Activated naive CD8-positive, alpha-beta T cell treated with anti-CD3 and anti-CD28 coated beads for 36 hours (primary cell): ENCODE data around the gene PFKFB3. TPM values are rescaled to one million over a fixed set of nuclear protein-coding genes. Genes with fewer than 3 reads are reported as not detected.
"Not testable (repeated sequence)": the region's sequence is repeated elsewhere in the genome, so short reads cannot be mapped to it uniquely, and the experiment has no call there.

Source experiments
- DNase-seq: peaks from one replicate; pipeline ENCODE4 v3.0.0; 2021
- H3K27ac Mint-ChIP-seq: one replicate; pipeline ENCODE4 v1.8.0; 2022; ENCODE audit warnings: mild to moderate bottlenecking, moderate library complexity, mixed read lengths
- H3K27me3 Mint-ChIP-seq: one replicate; pipeline ENCODE4 v1.8.0; 2022; ENCODE audit warnings: mild to moderate bottlenecking, mixed read lengths
- H3K36me3 Mint-ChIP-seq: one replicate; pipeline ENCODE4 v1.8.0; 2021; ENCODE audit warnings: mild to moderate bottlenecking, mixed read lengths
- H3K4me1 Mint-ChIP-seq: one replicate; pipeline ENCODE4 v1.8.0; 2021; ENCODE audit warnings: mixed read lengths
- H3K4me3 Mint-ChIP-seq: one replicate; pipeline ENCODE4 v1.8.0; 2022; ENCODE audit warnings: mild to moderate bottlenecking, moderate library complexity, mixed read lengths
- H3K9me3 Mint-ChIP-seq: one replicate; pipeline ENCODE4 v1.8.0; 2022; ENCODE audit warnings: mixed read lengths
- total RNA-seq, 2 experiments: library from RNA; stranded (reverse); gene quantifications; one replicate each; pipeline ENCODE4 v1.2.3, GENCODE V29; 2021

Gene PFKFB3
- total RNA-seq, 2 experiments from 2014 or later = 72.6 to 73.0 TPM

DNA sequence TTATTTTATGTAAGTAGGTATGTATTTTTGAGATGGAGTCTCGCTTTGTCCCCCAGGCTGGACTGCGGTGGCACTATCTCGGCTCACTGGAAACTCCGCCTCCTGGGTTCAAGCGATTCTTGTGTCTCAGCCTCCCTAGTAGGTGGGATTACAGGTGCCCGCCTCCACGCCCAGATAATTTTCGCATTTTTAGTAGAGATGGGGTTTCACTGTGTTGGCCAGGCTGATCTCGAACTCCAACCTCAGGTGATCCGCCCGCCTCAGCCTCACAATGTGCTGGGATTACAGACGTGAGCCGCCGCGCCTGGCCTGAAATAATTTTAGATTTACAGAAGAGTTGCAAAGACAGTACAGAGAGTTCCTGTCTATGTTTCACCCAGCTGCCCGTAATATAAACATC is 37.5 kb downstream of the PFKFB3 start:
- Mint-ChIP-seq H3K27ac (no peak overlapping the region), H3K36me3 (peaks cover 43% of the 10 kb centered on the region), H3K27me3 (no peaks in the 10 kb centered on the region), H3K4me3 (no peak overlapping the region), H3K9me3 (peaks cover 3% of the 10 kb centered on the region), H3K4me1 (peaks cover 19% of the 10 kb centered on the region)
- no peak for DNase-seq

GRCh38 chr10:6242089-6242488 is 39.4 kb downstream of the PFKFB3 start:
- Mint-ChIP-seq H3K27ac (no peak overlapping the region), H3K27me3 (no peaks in the 10 kb centered on the region), H3K9me3 (peaks cover 3% of the 10 kb centered on the region), H3K36me3 (peaks cover 28% of the 10 kb centered on the region), H3K4me1 (peaks cover 17% of the 10 kb centered on the region), H3K4me3 (no peak overlapping the region)
- DNase-seq = no peak

DNA sequence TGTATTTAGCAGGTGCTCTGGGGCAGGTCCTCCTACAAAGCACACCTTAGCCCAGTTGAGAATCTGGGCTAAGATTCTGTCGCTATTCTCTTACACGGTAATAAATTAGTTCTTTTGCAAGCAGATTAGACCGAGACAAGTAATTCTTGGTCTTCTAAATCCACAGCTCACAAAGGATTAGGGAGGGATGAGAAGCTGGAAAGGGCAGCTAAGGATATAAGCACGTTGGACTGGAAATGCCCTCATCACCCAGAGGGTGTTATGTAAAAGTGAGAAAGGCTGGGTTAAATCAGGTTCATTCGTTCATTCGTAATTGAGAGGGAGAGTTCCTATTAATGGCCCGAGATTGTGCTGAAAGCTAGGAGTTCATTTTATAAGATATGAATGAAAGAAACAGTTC is 41.8 kb downstream of the PFKFB3 start:
- Mint-ChIP-seq H3K4me1 (peaks cover 8% of the 10 kb centered on the region), H3K36me3 (peaks cover 15% of the 10 kb centered on the region), H3K4me3 (no peak overlapping the region), H3K9me3 (no peaks in the 10 kb centered on the region), H3K27me3 (no peaks in the 10 kb centered on the region), H3K27ac (no peak overlapping the region)
- DNase-seq = no peak

GRCh38 chr10:6247041-6247712 is 44.4 kb downstream of the PFKFB3 start:
- H3K27ac Mint-ChIP-seq = no peak overlapping the region

GRCh38 chr10:6248908-6249307 is 46.2 kb downstream of the PFKFB3 start:
- H3K9me3 Mint-ChIP-seq, H3K36me3 Mint-ChIP-seq, H3K4me1 Mint-ChIP-seq, DNase-seq, H3K27ac Mint-ChIP-seq, H3K4me3 Mint-ChIP-seq, H3K27me3 Mint-ChIP-seq: not testable (repeated sequence)

More at GRCh38 chr10:6247041-6247712, 44.4 kb downstream of the PFKFB3 start:
- DNase-seq = no peak
- H3K9me3 Mint-ChIP-seq = no peaks in the 10 kb centered on the region
- H3K4me3 Mint-ChIP-seq = no peak overlapping the region
- peaks cover 3% of the 10 kb centered on the region for H3K36me3 Mint-ChIP-seq
- H3K4me1 Mint-ChIP-seq = no peaks in the 10 kb centered on the region
- H3K27me3 Mint-ChIP-seq = no peaks in the 10 kb centered on the region

DNA sequence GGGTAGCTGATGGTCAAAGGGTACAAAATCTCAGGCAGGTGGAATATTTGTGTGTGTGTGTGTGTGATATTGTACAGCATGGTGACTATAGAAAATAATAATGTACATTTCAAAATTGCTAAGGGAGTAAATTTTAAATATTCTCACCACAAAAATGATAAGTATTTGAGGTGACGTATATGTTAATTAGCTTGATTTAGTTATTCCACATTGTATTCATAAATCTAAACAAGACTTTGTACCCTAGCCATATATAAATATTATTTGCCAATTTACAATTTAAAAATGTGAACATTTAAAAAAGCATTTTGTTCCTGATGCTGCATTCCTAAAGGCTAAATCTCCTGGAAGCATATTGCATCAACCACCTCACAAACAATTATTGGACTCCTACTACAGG is 47.0 kb downstream of the PFKFB3 start:
- Mint-ChIP-seq H3K4me3 (no peak overlapping the region), H3K27ac (no peak overlapping the region), H3K4me1 (peaks cover 5% of the 10 kb centered on the region), H3K36me3 (peaks cover 4% of the 10 kb centered on the region), H3K9me3 (no peaks in the 10 kb centered on the region), H3K27me3 (no peaks in the 10 kb centered on the region)
- no peak for DNase-seq

DNA sequence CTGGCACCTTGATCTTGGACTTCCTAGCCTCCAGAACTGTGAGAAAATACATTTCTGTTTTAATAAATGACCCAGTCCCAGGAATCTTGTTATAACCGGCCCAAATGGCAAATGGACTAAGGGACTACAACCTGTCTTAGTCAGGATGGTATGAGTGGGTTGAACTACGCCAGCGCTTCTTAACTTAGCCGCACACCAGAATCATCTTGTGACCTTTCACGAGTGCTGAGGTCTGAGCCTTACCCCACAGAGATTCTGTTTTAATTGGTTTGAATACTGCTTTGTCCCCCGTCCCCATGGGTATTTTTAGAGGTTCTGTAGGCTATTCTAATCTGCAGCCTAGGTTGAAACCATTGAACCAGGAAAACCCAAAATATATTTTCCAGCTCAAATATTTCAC is 48.0 kb downstream of the PFKFB3 start:
- no peaks in the 10 kb centered on the region for H3K9me3 Mint-ChIP-seq
- peaks cover 5% of the 10 kb centered on the region for H3K4me1 Mint-ChIP-seq
- no peaks in the 10 kb centered on the region for H3K27me3 Mint-ChIP-seq
- H3K27ac Mint-ChIP-seq = no peak overlapping the region
- H3K4me3 Mint-ChIP-seq = no peak overlapping the region
- no peak for DNase-seq
- H3K36me3 Mint-ChIP-seq = peaks cover 6% of the 10 kb centered on the region

GRCh38 chr10:6254201-6254600 is 51.5 kb downstream of the PFKFB3 start:
- H3K4me1 Mint-ChIP-seq = peaks cover 5% of the 10 kb centered on the region
- no peak for DNase-seq
- H3K4me3 Mint-ChIP-seq = no peak overlapping the region
- H3K27me3 Mint-ChIP-seq = no peaks in the 10 kb centered on the region
- no peaks in the 10 kb centered on the region for H3K9me3 Mint-ChIP-seq
- no peak overlapping the region for H3K27ac Mint-ChIP-seq
- H3K36me3 Mint-ChIP-seq = peaks cover 14% of the 10 kb centered on the region

GRCh38 chr10:6255548-6256061 is 52.9 kb downstream of the PFKFB3 start:
- H3K9me3 Mint-ChIP-seq = peaks cover 3% of the 10 kb centered on the region
- no peaks in the 10 kb centered on the region for H3K27me3 Mint-ChIP-seq
- peaks cover 24% of the 10 kb centered on the region for H3K36me3 Mint-ChIP-seq
- no peak overlapping the region for H3K27ac Mint-ChIP-seq
- H3K4me3 Mint-ChIP-seq = no peak overlapping the region
- no peak for DNase-seq
- H3K4me1 Mint-ChIP-seq = peaks cover 5% of the 10 kb centered on the region

- Mint-ChIP-seq H3K4me3 (no peak overlapping the region), H3K9me3 (peaks cover 8% of the 10 kb centered on the region), H3K36me3 (peaks cover 31% of the 10 kb centered on the region), H3K4me1 (peaks cover 5% of the 10 kb centered on the region), H3K27ac (no peak overlapping the region), H3K27me3 (no peaks in the 10 kb centered on the region)
- DNase-seq = no peak
Measured at GRCh38 chr10:6256439-6256838, 53.7 kb downstream of the PFKFB3 start.

- no peak for DNase-seq
- Mint-ChIP-seq H3K27me3 (no peaks in the 10 kb centered on the region), H3K4me3 (no peak overlapping the region), H3K36me3 (peaks cover 35% of the 10 kb centered on the region), H3K9me3 (peaks cover 13% of the 10 kb centered on the region), H3K4me1 (peaks cover 4% of the 10 kb centered on the region), H3K27ac (no peak overlapping the region)
Measured at GRCh38 chr10:6259153-6259552, 56.4 kb downstream of the PFKFB3 start.

DNA sequence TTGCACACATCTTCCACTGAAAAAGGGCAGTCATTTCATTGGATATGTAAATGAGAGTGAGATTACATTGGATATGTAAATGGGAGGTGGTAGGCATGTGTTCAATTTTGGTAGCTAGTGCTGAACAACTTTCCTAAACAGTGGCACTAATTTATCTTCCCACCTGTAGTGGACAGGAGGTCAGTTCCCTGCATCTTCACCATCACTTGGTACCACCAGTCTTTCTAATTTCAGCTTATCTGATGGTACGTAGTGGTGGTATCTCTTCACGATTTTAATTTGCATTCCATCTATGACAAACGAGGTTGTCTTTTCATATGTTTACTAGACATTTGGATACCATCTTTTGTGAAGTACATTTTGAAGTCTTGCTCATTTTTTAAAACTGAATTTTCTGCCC is 58.1 kb downstream of the PFKFB3 start:
- H3K9me3 Mint-ChIP-seq = peaks cover 13% of the 10 kb centered on the region
- peaks cover 32% of the 10 kb centered on the region for H3K36me3 Mint-ChIP-seq
- H3K27me3 Mint-ChIP-seq = no peaks in the 10 kb centered on the region
- H3K4me3 Mint-ChIP-seq = no peak overlapping the region
- no peaks in the 10 kb centered on the region for H3K4me1 Mint-ChIP-seq
- no peak for DNase-seq
- H3K27ac Mint-ChIP-seq = no peak overlapping the region

DNA sequence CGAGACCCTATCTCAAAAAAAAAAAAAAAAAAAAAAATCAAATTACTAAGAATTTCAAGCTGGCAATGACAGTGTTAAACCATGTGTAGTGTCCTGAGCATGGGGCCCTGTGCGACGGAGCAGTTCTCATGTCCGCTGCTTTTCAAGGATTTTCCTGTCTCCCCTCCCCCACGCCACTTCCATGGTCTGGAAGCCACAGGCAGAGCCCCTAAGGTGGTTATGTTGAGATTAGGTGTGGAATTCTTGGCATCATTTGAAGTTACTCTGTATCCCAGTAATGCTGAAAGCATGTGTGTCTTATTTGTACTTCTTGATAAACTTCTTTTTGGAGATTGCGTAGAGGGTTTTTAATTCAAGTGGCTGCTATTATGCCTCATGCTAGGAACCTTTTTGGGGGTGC is 65.2 kb downstream of the PFKFB3 start:
- peak overlapping the region; percentile 68 for H3K27ac Mint-ChIP-seq
- no peak for DNase-seq
- peaks cover 8% of the 10 kb centered on the region for H3K9me3 Mint-ChIP-seq
- peaks cover 45% of the 10 kb centered on the region for H3K4me1 Mint-ChIP-seq
- no peaks in the 10 kb centered on the region for H3K27me3 Mint-ChIP-seq
- no peak overlapping the region for H3K4me3 Mint-ChIP-seq
- H3K36me3 Mint-ChIP-seq = peaks cover 22% of the 10 kb centered on the region

- H3K27me3 Mint-ChIP-seq = no peaks in the 10 kb centered on the region
- H3K4me1 Mint-ChIP-seq = peaks cover 45% of the 10 kb centered on the region
- no peak overlapping the region for H3K4me3 Mint-ChIP-seq
- peaks cover 19% of the 10 kb centered on the region for H3K36me3 Mint-ChIP-seq
- peaks cover 8% of the 10 kb centered on the region for H3K9me3 Mint-ChIP-seq
- H3K27ac Mint-ChIP-seq = peak overlapping the region; percentile 94
- DNase-seq = no peak
Measured at GRCh38 chr10:6269432-6269831, 66.7 kb downstream of the PFKFB3 start.

GRCh38 chr10:6269953-6270867 is 67.5 kb downstream of the PFKFB3 start:
- Mint-ChIP-seq H3K9me3 (peaks cover 8% of the 10 kb centered on the region), H3K36me3 (peaks cover 22% of the 10 kb centered on the region), H3K4me3 (peak overlapping the region; percentile 56), H3K27me3 (no peaks in the 10 kb centered on the region), H3K27ac (peak overlapping the region; percentile 94), H3K4me1 (peaks cover 49% of the 10 kb centered on the region)
- peak; percentile 79 for DNase-seq
